Motor neuron (in vitro differentiated cells): ENCODE results near the gene SETX. TPM values are rescaled to one million over a fixed set of nuclear protein-coding genes. Genes with fewer than 3 reads are reported as not detected.
"Not testable (repeated sequence)": the region's sequence is repeated elsewhere in the genome, so short reads cannot be mapped to it uniquely, and the experiment has no call there.

Source experiments
- ATAC-seq, 8 experiments: fragments of 200-7000 bp; cut with Tn5 transposase; replicated peaks in 6 of 8; 2 replicates each; pipeline ENCODE4 v1.8.0; 2021; ENCODE audit warnings: mild to moderate bottlenecking in 8 of 8, moderate library complexity in 8 of 8
- H3K27ac ChIP-seq, 2 donors: fragments of 250-450 bp; sonication (Bioruptor Pico); 2 replicates each; pipeline ENCODE4 v1.9.0; 2021; ENCODE audit warnings: antibody characterized with exemption in 2 of 2, mild to moderate bottlenecking in 2 of 2, moderate library complexity in 1 of 2
- H3K4me1 ChIP-seq, 2 donors: fragments of 250-450 bp; sonication (Bioruptor Pico); replicated peaks in 1 of 2; 2 replicates each; pipeline ENCODE4 v1.6.1; 2021; ENCODE audit warnings: antibody characterized with exemption in 2 of 2, mild to moderate bottlenecking in 2 of 2, moderate library complexity in 1 of 2
- H3K4me3 ChIP-seq, 5 donors: fragments of 250-450 bp; sonication (Bioruptor Pico); 2 replicates each; pipeline ENCODE4 v1.9.0; 2021; ENCODE audit warnings: antibody characterized with exemption in 5 of 5, mild to moderate bottlenecking in 5 of 5, moderate library complexity in 4 of 5
- WGBS, 10 experiments: fragments of 450-650 bp; shearing (Covaris generic); methylation state at CpG; one replicate each; pipeline ENCODE4 v1.0.0; 2022; 5-methylcytosine and 5-hydroxymethylcytosine counted together
- in situ Hi-C, 9 experiments: fragments of 400-800 bp; cut with MboI; loops; one replicate each; pipeline ENCODE4 v1.15.0; 2021; ENCODE audit warnings: low sequenced_read_pairs in 9 of 9, low pct_unique_long_range_greater_than_20kb in 2 of 9; ENCODE audit not compliant: unreplicated experiment in 9 of 9
- total RNA-seq, 8 experiments: library from RNA; unstranded; fragments of 300-600 nt; gene quantifications; 2 replicates each; pipeline versions ENCODE4 v1.2.3 to v1.2.4, GENCODE V29; 2022

Gene SETX
- total RNA-seq, 8 experiments from 2014 or later, result 23.8 to 55.6 (median 35.8) TPM

DNA sequence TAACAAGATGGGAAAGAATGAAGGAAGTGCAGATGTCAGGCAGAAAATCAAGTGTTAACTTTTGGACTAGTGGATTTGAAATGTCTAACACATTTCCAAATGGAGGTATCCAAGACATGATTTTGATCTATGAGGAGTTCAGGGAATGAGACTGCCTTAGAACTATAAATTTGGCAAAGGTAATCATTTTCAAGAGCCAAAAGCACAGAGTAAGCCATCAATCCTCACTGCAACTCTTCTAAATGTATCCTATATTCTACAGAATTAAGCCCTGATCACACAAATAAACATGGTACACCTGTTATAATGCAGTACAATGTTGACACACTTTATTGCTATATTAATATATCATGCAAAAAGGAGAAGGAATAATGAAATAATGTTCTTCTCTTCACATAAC lies 55.6 kb downstream of the SETX start:
- Histone ChIP-seq H3K4me3 (no peak overlapping the region), H3K4me1 (no peaks in the 10 kb centered on the region), H3K27ac (no peak overlapping the region)
- no peak for ATAC-seq
- in situ Hi-C loops, result no loop called here

DNA sequence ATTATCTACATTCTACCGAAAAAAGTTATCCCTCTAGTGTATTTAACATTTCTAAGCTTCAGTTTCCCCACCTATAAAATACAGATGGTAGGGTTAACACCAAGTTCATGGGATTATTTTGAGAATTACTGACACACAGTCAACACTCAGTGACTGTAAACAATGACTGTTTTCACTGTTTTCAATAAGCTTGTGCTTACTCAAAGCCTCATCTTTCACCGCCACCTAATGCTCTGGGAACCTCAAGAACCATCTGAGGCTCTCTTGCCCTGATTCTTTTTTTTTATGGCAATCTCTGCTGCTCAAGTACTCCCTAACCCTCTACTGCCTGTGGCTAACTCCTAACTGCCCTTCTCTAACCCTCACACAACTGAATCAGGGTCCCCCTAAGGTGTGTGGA lies 59.6 kb downstream of the SETX start:
- Histone ChIP-seq H3K4me1 (no peaks in the 10 kb centered on the region), H3K4me3 (no peak overlapping the region), H3K27ac (no peak overlapping the region)
- in situ Hi-C loops, result no loop called here
- ATAC-seq, result no peak
- WGBS, 10 experiments, result 85 to 100% (median 100%) methylated on average over 1 to 2 of the region's 2 CpGs; no CpG with 5 or more reads in 3 of the 10 experiments

DNA sequence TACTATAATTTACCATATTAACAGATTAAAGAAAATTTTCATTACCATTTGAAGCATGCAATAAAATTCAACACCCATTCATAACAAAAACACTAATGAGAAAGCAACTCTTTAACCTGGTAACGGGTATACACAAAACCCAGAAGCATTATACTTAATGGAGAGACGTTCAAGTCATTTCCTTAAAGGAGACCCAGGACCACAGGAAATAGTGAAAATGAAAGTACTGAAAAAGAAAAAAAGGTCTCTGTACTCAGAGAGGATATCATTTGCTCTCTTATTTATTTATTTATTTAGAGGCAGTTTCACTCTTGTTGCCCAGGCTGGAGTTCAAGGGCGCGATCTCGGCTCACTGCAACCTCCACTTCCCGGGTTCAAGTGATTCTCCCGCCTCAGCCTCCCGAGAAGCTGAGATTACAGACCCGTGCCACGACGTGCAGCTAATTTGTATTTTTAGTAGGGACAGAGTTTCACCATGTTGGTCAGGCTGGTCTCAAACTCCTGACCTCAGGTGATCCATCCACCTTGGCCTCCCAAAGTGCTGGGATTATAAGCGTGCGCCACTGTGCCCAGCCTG lies 61.6 kb downstream of the SETX start:
- in situ Hi-C loops, result no loop called here
- no peak for ATAC-seq
- WGBS, 10 experiments, result 70 to 100% (median 97%) methylated on average over 1 to 11 of the region's 13 CpGs; no CpG with 5 or more reads in 2 of the 10 experiments
- Histone ChIP-seq H3K4me3 (no peak overlapping the region), H3K4me1 (no peaks in the 10 kb centered on the region), H3K27ac (no peak overlapping the region)

DNA sequence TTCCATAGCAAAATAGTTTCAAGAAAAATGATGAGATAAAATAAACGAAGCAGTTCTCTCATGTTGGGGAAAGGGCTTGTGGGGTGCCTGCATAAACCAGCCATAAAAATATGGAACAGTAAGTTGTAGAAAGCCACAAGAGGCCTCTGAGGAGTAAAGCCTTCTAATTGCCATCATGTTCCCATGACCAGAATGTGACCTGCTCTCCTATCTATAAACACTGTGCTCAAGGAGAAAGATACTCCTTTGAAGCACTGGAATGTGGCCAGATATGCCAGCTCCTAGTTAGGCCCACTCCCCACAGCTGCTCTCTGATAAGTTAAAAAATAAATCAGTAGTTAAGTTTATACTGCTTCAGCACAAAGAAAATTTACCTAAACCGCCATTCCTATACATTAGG lies 65.8 kb downstream of the SETX start:
- in situ Hi-C loops, result no loop called here
- H3K4me1 ChIP-seq, result no peaks in the 10 kb centered on the region
- no peak overlapping the region for H3K27ac ChIP-seq
- ATAC-seq, result no peak
- WGBS, 10 experiments, result 67 to 100% (median 97%) methylated on average over 1 to 2 of the region's 2 CpGs; no CpG with 5 or more reads in 2 of the 10 experiments
- no peak overlapping the region for H3K4me3 ChIP-seq

DNA sequence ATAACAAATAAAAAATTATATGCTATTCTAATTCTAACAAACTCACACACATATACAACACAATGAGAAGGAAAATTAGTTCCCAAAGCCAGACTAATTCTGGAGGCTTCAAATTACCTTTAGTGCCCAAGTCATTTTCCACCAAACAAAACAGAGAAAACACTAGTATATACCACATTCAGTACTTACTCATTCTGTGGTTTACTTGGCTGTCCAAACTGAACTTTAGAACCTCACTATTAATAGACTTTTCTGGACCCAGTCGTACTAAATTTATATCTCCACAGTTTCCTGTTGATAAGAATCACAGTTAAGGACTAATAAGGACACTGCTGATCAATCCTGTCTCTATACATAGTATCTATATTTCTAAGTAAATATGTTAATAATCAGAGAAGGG lies 66.4 kb downstream of the SETX start:
- Histone ChIP-seq H3K4me3 (no peak overlapping the region), H3K4me1 (no peaks in the 10 kb centered on the region), H3K27ac (no peak overlapping the region)
- in situ Hi-C loops, result no loop called here
- ATAC-seq, result no peak
- 33 to 100% (median 88%) methylated on average over 1 of the region's 1 CpG; no CpG with 5 or more reads in 6 of the 10 experiments for WGBS, 10 experiments

DNA sequence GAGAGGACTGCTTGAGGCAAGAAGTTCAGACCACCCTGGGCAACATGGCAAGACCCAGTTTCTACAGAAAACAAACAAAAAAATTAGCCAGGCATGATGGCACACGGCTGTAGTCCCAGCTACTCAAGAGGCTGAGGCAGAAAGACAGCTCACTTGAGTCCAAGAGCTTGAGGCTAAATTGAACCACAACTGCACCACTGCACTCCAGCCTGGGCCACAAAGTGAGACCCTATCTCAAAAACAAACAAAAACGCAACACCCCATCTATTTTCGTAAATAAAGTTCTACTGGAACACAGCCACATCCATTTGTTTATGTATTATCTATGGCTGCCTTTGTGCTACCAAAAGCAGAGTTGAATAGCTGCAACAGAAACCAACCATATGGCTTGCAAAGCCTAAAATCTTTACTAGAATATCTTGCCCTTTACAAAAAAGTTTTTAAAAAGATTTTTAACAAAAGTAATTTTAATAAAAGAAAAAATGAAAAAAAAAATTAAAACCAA lies 67.5 kb downstream of the SETX start:
- Histone ChIP-seq H3K4me3 (no peak overlapping the region), H3K27ac (no peak overlapping the region), H3K4me1 (no peaks in the 10 kb centered on the region)
- ATAC-seq, result no peak
- 80 to 100% (median 97%) methylated on average over 1 to 3 of the region's 3 CpGs for WGBS, 10 experiments
- in situ Hi-C loops, result no loop called here

DNA sequence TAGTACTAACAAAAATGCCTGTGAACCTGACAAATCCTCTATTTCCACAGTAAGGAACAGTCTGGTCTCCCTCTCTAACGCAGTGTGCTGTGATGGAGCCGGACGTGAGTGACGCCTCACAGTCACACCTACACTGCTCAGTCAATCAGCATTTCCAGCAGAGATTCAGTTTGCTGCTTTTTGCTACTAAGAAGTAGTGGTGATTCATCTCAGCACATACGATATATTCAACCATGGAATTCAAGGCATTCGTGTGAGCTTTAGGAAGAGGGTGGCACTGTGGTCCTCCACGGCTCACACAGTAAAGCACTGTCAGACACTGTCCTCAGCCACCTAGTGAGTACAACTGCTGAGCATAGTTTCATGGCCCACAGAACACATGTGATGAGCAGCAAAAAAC lies 70.9 kb downstream of the SETX start:
- in situ Hi-C loops, result no loop called here
- no peak overlapping the region for H3K4me3 ChIP-seq
- peak in 1 of 8 experiments; percentile 66 for ATAC-seq

DNA sequence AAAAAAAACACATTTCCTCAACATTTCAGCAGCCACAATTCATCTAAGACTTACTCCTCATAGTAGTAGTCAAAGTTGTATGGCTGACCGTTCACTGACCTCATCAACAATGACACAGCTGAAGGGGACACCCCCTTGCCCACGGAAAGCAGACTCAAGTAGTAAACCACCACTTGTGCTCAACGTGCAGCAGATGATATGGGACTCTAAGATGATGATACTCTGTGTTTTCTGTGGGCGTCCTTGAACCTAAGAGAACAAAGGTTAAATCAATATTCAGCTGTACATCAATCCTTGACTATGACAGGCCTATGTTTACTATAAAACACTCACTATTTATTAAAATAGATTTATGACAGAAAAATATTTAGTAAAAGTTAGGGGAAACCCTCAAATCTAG lies 71.6 kb downstream of the SETX start:
- no peak for ATAC-seq
- 68 to 100% (median 77%) methylated on average over 1 to 4 of the region's 4 CpGs; no CpG with 5 or more reads in 4 of the 10 experiments for WGBS, 10 experiments
- no peak overlapping the region for H3K4me3 ChIP-seq
- no peak overlapping the region for H3K27ac ChIP-seq
- in situ Hi-C loops, result no loop called here
- no peaks in the 10 kb centered on the region for H3K4me1 ChIP-seq

More for the DNA sequence above, 70.9 kb downstream of the SETX start:
- 80 to 91% (median 88%) methylated on average over 2 to 7 of the region's 7 CpGs; no CpG with 5 or more reads in 4 of the 10 experiments for WGBS, 10 experiments
- H3K27ac ChIP-seq, result no peak overlapping the region
- H3K4me1 ChIP-seq, result no peaks in the 10 kb centered on the region

DNA sequence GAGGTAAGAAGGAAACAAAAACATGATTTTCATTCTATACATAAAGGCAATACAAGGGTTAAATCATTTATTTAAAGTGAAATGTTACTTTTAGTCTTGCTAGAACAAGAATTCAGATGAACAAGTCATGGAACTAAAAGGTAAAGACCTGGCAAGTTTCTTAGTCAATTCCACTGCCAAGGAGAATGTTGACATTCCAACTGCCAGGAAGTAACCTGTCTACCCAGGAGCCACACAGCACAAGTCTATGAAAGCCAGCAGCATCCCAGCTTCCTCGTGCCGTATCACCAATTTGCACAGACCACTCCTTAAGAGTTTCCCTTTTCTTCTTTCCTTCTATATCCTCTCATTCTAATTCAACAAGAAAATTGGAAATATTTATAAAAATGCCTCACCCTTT lies 79.9 kb downstream of the SETX start:
- 32 to 100% (median 92%) methylated on average over 2 of the region's 2 CpGs; no CpG with 5 or more reads in 4 of the 10 experiments for WGBS, 10 experiments
- ATAC-seq, result no peak
- no peaks in the 10 kb centered on the region for H3K4me1 ChIP-seq
- H3K27ac ChIP-seq, result no peak overlapping the region
- H3K4me3 ChIP-seq, result no peak overlapping the region
- in situ Hi-C loops, result loop anchor here in 2 of 9 experiments (25.0 kb wide), 1 partner anchor 513 kb away; no protein-coding TSS in a partner anchor

DNA sequence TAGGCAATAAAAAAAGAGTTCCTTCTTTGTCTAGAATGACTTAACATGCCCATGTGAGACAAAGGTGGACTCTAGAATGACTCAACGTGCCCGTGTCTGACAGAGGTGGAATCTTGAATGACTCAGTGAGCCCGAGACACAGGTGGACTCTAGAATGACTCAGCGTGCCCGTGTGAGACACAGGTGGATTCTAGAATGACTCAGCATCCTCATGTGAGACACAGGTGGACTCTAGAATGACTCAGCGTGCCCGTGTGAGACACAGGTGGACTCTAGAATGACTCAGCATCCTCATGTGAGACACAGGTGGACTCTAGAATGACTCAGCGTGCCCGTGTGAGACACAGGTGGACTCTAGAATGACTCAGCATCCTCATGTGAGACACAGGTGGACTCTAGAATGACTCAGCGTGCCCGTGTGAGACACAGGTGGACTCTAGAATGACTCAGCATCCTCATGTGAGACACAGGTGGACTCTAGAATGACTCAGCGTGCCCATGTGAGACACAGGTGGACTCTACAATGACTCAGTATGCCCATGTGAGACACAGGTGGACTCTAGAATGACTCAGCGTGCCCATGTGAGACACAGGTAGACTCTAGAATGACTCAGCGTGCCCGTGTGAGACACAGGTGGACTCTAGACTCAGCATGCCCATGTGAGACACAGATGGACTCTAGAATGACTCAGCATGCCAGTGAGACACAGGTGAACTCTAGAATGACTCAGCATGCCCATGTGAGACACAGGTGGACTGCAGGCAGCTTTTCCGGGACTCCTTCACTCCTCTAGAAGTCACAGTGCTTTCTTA lies 84.9 kb downstream of the SETX start:
- ATAC-seq, H3K4me1 ChIP-seq, H3K4me3 ChIP-seq, H3K27ac ChIP-seq: not testable (repeated sequence)
- 71 to 100% (median 100%) methylated on average over 1 to 2 of the region's 16 CpGs; no CpG with 5 or more reads in 7 of the 10 experiments for WGBS, 10 experiments
- in situ Hi-C loops, result loop anchor here in 3 of 9 experiments (5.0 to 25.0 kb wide), 2 partner anchors 508 to 513 kb away; no protein-coding TSS in a partner anchor

DNA sequence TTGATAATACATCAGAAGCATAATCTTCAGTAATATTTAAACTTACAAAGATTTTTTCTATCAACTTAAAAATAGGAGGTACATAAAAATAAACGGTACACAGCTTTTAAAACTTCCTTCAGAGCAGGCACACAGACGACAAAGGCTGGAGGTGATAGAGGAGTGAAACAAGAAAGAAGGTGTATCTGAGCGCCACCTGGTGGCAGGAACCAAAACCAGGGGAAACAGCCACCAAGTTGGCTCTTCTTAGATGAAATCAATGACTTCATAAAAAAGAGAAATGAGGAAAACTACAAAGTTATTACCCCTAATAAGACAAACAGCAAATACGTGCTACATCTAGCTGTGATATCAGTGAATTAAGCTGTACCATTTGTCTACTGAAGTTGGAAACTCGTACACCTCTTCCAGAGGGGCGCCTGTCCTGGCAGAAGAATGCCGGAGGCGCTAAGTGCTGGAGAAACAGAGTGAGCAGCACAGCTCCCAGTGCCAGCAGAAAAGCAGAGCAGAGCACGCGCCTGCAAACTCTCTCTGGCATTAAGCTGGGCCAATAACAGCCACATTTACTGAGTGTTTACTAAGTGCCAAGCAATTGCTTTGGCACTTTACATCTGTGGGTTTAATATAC lies 85.9 kb downstream of the SETX start:
- no peak overlapping the region for H3K27ac ChIP-seq
- ATAC-seq, result peak; percentile 26 to 84 (median 64)

DNA sequence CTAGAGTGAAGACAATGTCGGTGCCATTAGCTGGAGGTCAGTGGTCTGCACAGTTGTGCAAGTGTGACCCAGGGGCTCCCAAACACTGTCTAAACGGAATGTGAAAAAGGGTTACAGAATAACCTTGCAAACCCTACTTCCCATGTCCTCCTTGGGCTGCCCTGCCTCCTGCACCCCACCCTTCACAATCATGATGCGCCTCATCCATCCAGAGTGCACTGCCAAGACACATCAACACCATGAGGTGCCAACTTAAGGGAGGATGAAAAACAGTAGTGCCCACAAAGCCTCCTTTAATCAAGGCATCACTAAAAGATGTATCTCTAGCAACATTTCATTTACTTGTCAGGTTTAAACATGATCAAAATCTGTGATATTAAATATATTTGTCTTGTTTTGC lies 87.1 kb downstream of the SETX start:
- ATAC-seq, result no peak
- Histone ChIP-seq H3K27ac (no peak overlapping the region), H3K4me1 (no peaks in the 10 kb centered on the region), H3K4me3 (no peak overlapping the region)
- in situ Hi-C loops, result loop anchor here in 3 of 9 experiments (5.0 to 25.0 kb wide), 2 partner anchors 505 to 510 kb away; no protein-coding TSS in a partner anchor
- WGBS, 10 experiments, result 33 to 100% (median 79%) methylated on average over 1 to 3 of the region's 3 CpGs; no CpG with 5 or more reads in 1 of the 10 experiments

More for the DNA sequence above, 85.9 kb downstream of the SETX start:
- Histone ChIP-seq H3K4me3 (no peak overlapping the region), H3K4me1 (no peaks in the 10 kb centered on the region)
- WGBS, 10 experiments, result 9 to 54% (median 24%) methylated on average over 2 to 10 of the region's 10 CpGs
- in situ Hi-C loops, result loop anchor here in 3 of 9 experiments (5.0 to 25.0 kb wide), 2 partner anchors 507 to 512 kb away; no protein-coding TSS in a partner anchor

DNA sequence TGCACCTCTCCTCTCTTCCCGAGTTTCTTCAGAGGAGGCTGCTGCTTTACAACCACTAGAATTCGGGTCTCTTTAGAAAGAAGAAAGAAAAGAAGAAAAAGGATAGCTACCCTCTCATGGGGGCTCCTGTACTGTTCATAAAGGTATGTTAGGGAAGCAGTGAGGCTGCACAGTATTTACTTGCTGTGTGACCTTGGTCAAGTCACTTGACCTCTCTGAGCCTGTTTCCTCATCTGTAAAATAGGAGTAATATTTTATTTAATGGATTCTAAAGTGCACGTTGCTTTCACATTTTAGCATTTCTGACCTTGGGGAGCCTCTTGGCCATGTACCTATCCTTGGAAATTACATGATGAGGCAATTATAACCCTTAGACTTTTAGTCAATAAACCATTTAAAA lies 88.8 kb downstream of the SETX start:
- ATAC-seq, result no peak
- 20 to 100% (median 100%) methylated on average over 1 to 3 of the region's 3 CpGs; no CpG with 5 or more reads in 1 of the 10 experiments for WGBS, 10 experiments
- Histone ChIP-seq H3K4me3 (no peak overlapping the region), H3K4me1 (no peaks in the 10 kb centered on the region), H3K27ac (no peak overlapping the region)
- in situ Hi-C loops, result loop anchor here in 3 of 9 experiments (5.0 to 25.0 kb wide), 2 partner anchors 504 to 509 kb away; no protein-coding TSS in a partner anchor
